Keratinocyte (primary cell): ENCODE results near the gene LHX2. TPM values are rescaled to one million over a fixed set of nuclear protein-coding genes. Genes with fewer than 3 reads are reported as not detected.

Source experiments
- DNase-seq: peaks from one replicate; pipeline ENCODE4 v3.0.0-alpha.2; 2011; ENCODE audit warnings: low read depth, missing footprints, low spot score
- FAIRE-seq: peaks from 2 replicates; lab custom pipeline; 2011; peaks lifted over from hg19 to GRCh38; lab: Jason Lieb, UNC
- H2AFZ ChIP-seq: 2 replicates; pipeline ENCODE4 v1.6.0; 2012; ENCODE audit warnings: low read length, control low read depth, inconsistent platforms; ENCODE audit not compliant: control insufficient read depth
- H3K27ac ChIP-seq: 2 replicates; pipeline ENCODE4 v1.5.1; 2011; ENCODE audit warnings: low read length; ENCODE audit not compliant: control insufficient read depth, insufficient read depth
- H3K27me3 ChIP-seq: 3 replicates; pipeline ENCODE4 v1.6.0; 2011; ENCODE audit warnings: low read length; ENCODE audit not compliant: control insufficient read depth, insufficient read depth; ENCODE audit errors: extremely low read depth
- H3K36me3 ChIP-seq, 2 experiments: 2 replicates in 1 of 2; 3 replicates in 1 of 2; pipeline ENCODE4 v1.5.1; 2011; ENCODE audit warnings: low read length in 2 of 2, mild to moderate bottlenecking in 1 of 2; ENCODE audit not compliant: control insufficient read depth in 2 of 2, insufficient read depth in 2 of 2; ENCODE audit errors: extremely low read depth in 1 of 2
- H3K4me1 ChIP-seq: 3 replicates; pipeline ENCODE4 v1.5.1; 2011; ENCODE audit warnings: low read length; ENCODE audit not compliant: control insufficient read depth, insufficient read depth; ENCODE audit errors: extremely low read depth
- H3K4me2 ChIP-seq: 3 replicates; pipeline ENCODE4 v1.6.0; 2011; ENCODE audit warnings: low read depth, low read length; ENCODE audit not compliant: control insufficient read depth, insufficient read depth; ENCODE audit errors: extremely low read depth
- H3K4me3 ChIP-seq, 3 experiments: fragments of 200-600 bp in 1 of 3; sonication (generic) in 1 of 3; 2 replicates in 2 of 3; 3 replicates in 1 of 3; pipeline ENCODE4 v1.5.1; 2011 to 2016; ENCODE audit warnings: low read length in 3 of 3, mild to moderate bottlenecking in 3 of 3, control low read depth in 2 of 3, inconsistent platforms in 1 of 3, low read depth in 1 of 3, mixed read lengths in 1 of 3, mixed run types in 1 of 3, moderate library complexity in 1 of 3; ENCODE audit not compliant: control insufficient read depth in 2 of 3, insufficient read depth in 2 of 3; ENCODE audit errors: extremely low read depth in 1 of 3
- H3K79me2 ChIP-seq: 2 replicates; pipeline ENCODE4 v1.6.0; 2012; ENCODE audit warnings: low read length; ENCODE audit not compliant: control insufficient read depth, insufficient read depth
- H3K9ac ChIP-seq: 3 replicates; pipeline ENCODE4 v1.6.0; 2011; ENCODE audit warnings: low read length; ENCODE audit not compliant: control insufficient read depth, insufficient read depth; ENCODE audit errors: extremely low read depth
- H3K9me1 ChIP-seq: 3 replicates; pipeline ENCODE4 v1.6.0; 2011; ENCODE audit warnings: low read length; ENCODE audit not compliant: control insufficient read depth, insufficient read depth; ENCODE audit errors: extremely low read depth
- H3K9me3 ChIP-seq: 2 replicates; pipeline ENCODE4 v1.5.1; 2012; ENCODE audit warnings: low read depth, low read length; ENCODE audit not compliant: control insufficient read depth
- H4K20me1 ChIP-seq: 3 replicates; pipeline ENCODE4 v1.6.0; 2011; ENCODE audit warnings: low read length; ENCODE audit not compliant: control insufficient read depth, insufficient read depth; ENCODE audit errors: extremely low read depth
- EZH2 ChIP-seq: IDR thresholded peaks from one replicate; pipeline ENCODE4 v1.6.1; 2012; ENCODE audit warnings: inconsistent platforms, mild to moderate bottlenecking, low read length, moderate library complexity
- dilution Hi-C: fragments of 300-500 bp; cut with MboI; formaldehyde crosslinking; loops from one replicate; pipeline ENCODE4 v1.7.0; 2020; ENCODE audit warnings: low sequenced_read_pairs; ENCODE audit not compliant: extremely low pct_ligation_motif_present
- polyA plus RNA-seq, 5 experiments: library from polyadenylated mRNA; depleted of rRNA in 3 of 5; stranded (reverse) in 3 of 5; stranded (forward) in 1 of 5; unstranded in 1 of 5; fragments of >200 nt; gene quantifications; 1 replicate in 1 of 5; 2 replicates in 3 of 5; 3 replicates in 1 of 5; pipeline versions ENCODE4 v1.2.1 to v1.2.3, GENCODE V29; 2011 to 2012; ENCODE audit warnings: missing spikeins in 2 of 5, low read depth in 1 of 5, low replicate concordance in 1 of 5
- TF ChIP-seq, protein P1 (sequence below), 3 experiments: IDR thresholded peaks in 1 of 3; conservative IDR thresholded peaks in 1 of 3; optimal IDR thresholded peaks in 1 of 3; 2 replicates in 2 of 3; 3 replicates in 1 of 3; pipeline versions ENCODE3 to v1.5.1; 2011; ENCODE audit warnings: low read length in 3 of 3, mild to moderate bottlenecking in 3 of 3, moderate library complexity in 2 of 3, control low read depth in 1 of 3, inconsistent platforms in 1 of 3; ENCODE audit not compliant: insufficient read depth in 2 of 3; ENCODE audit errors: extremely low read depth in 1 of 3

LHX2 gene
- polyA plus RNA-seq, 1 donor (not counting 4 experiments of a cell fraction or from before 2014, with no cell fraction given) = 0.07 TPM

DNA sequence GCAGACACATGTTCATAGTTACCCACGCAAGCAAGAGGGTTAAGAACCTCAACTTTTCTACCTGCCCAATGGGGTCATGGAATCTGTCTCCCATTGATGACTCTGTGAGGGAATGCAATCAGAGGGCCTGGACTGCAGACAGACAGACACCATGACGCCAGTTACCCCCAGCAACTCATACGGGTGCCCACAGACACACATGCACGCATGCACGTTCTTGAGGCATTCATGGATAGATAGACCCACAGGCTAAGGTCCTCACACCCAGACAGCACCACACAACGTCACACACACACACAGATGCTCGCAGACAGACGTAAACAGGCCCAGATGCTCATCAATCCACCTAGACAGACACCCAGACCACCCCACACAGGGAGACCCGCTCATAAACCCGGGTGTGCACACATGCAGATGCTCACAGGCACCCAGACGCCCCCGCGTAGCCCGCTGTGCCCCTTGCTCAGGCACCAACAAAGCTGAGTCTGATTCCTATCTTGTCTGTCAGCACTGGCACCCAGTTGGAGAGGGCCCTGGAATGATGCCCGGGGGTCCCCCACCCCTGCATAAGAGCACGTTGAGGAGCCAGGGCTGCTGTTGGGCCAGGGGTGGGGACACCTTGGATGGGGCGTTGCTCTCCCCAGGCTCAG, 23.6 kb downstream of the LHX2 start:
- Histone ChIP-seq H3K36me3 (no peaks in the 10 kb centered on the region), H3K4me2 (no peak overlapping the region), H3K27ac (no peak overlapping the region), H3K4me1 (no peaks in the 10 kb centered on the region), H3K27me3 (peaks cover 82% of the 10 kb centered on the region), H2AFZ (no peak overlapping the region), H3K9me1 (no peaks in the 10 kb centered on the region), H4K20me1 (peaks cover 3% of the 10 kb centered on the region), H3K9me3 (no peaks in the 10 kb centered on the region), H3K4me3 (no peak overlapping the region), H3K9ac (no peak overlapping the region), H3K79me2 (no peaks in the 10 kb centered on the region)
- FAIRE-seq (no peak), DNase-seq (no peak)
- dilution Hi-C loops = no loop called here
- TF ChIP-seq EZH2 = no peak
- TF ChIP-seq, protein P1, sequence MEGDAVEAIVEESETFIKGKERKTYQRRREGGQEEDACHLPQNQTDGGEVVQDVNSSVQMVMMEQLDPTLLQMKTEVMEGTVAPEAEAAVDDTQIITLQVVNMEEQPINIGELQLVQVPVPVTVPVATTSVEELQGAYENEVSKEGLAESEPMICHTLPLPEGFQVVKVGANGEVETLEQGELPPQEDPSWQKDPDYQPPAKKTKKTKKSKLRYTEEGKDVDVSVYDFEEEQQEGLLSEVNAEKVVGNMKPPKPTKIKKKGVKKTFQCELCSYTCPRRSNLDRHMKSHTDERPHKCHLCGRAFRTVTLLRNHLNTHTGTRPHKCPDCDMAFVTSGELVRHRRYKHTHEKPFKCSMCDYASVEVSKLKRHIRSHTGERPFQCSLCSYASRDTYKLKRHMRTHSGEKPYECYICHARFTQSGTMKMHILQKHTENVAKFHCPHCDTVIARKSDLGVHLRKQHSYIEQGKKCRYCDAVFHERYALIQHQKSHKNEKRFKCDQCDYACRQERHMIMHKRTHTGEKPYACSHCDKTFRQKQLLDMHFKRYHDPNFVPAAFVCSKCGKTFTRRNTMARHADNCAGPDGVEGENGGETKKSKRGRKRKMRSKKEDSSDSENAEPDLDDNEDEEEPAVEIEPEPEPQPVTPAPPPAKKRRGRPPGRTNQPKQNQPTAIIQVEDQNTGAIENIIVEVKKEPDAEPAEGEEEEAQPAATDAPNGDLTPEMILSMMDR (optimal IDR thresholded peaks at IDR 0.05 in 1 of 3, IDR thresholded peaks at IDR 0.05 in 1 of 3, conservative IDR thresholded peaks at IDR 0.05 in 1 of 3; ENCODE audit: extremely low read depth in 1 of 3, insufficient read depth in 2 of 3, low read length in 3 of 3) = no peak

DNA sequence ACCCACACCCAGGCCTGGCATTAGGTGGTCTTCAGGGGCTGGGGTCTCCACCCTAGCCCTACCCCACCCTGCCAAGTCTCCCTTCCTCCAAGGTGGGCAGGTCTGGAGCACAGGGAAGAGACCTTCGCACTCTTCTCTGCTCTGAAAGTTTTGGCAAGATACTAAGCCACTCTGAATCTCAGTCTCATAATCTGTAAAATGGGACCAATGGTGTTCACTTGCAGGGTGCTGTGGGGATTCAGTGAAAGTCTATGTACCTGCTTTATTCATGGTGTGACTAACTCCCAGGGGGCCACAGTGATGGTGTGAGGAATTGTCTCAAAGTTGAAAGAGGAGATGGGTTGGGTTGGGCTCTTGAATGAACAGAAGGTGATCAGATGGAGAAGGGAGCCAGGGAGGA, 25.0 kb downstream of the LHX2 start:
- H3K9me1 ChIP-seq = no peaks in the 10 kb centered on the region
- H3K27me3 ChIP-seq = peaks cover 88% of the 10 kb centered on the region
- H3K27ac ChIP-seq = no peak overlapping the region
- no peaks in the 10 kb centered on the region for H3K79me2 ChIP-seq
- TF ChIP-seq, protein P1 (optimal IDR thresholded peaks at IDR 0.05 in 1 of 3, IDR thresholded peaks at IDR 0.05 in 1 of 3, conservative IDR thresholded peaks at IDR 0.05 in 1 of 3; ENCODE audit: extremely low read depth in 1 of 3, insufficient read depth in 2 of 3, low read length in 3 of 3) = no peak
- TF ChIP-seq EZH2 = no peak
- no peak overlapping the region for H3K4me3 ChIP-seq
- dilution Hi-C loops = no loop called here
- DNase-seq (no peak), FAIRE-seq (no peak)
- H3K9me3 ChIP-seq = no peaks in the 10 kb centered on the region
- H3K4me2 ChIP-seq = no peak overlapping the region
- peaks cover 3% of the 10 kb centered on the region for H4K20me1 ChIP-seq
- no peak overlapping the region for H3K9ac ChIP-seq
- H3K4me1 ChIP-seq = peaks cover 4% of the 10 kb centered on the region
- no peaks in the 10 kb centered on the region for H3K36me3 ChIP-seq
- H2AFZ ChIP-seq = no peak overlapping the region
